NCI-H1436 treated with DMSO at 0.1 percent for 48 hours (cell line): ENCODE results near the gene NFE2L1.
"Not testable (repeated sequence)": the region's sequence is repeated elsewhere in the genome, so short reads cannot be mapped to it uniquely, and the experiment has no call there.

Experiments
- DNase-seq: peaks from one replicate; lab custom pipeline; 2025; lab: John Stamatoyannopoulos, UW

NFE2L1 gene

GRCh38 chr17:48023400-48024148 is 24.6 kb upstream of the NFE2L1 start:
- peak; percentile 35 for DNase-seq

- no peak for DNase-seq
Measured at GRCh38 chr17:48024149-48025039, 23.8 kb upstream of the NFE2L1 start.

- peak; percentile 92 for DNase-seq
Measured at GRCh38 chr17:48025040-48025903, 22.9 kb upstream of the NFE2L1 start.

DNA sequence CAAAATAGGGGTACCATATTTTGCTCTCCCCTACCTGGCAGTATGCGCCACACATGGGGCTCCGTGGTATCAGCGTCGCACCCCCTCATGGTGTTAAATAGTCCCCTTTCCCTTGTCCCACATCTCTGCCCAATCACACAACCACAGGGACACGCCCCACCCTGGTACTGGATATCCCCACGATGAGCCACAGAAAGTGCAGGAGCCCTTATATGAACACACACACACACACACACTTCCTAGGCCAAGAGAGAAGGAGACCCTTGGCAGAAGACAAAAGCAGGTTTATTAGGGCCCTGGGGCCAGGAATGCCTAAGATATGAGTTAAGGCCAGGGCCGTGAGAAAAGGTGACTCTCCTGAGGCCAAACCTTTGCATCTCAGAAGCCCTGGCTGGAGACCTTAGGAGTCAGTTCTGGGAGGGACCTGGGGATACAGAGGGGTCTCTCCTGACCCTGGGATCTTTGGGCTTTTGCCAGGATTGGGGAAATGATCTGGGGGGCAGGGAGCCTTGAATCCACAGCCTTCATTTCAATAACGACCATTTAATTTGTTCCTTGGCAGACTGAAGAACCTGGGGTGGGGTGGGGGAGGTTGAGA is 22.2 kb upstream of the NFE2L1 start:
- no peak for DNase-seq

DNA sequence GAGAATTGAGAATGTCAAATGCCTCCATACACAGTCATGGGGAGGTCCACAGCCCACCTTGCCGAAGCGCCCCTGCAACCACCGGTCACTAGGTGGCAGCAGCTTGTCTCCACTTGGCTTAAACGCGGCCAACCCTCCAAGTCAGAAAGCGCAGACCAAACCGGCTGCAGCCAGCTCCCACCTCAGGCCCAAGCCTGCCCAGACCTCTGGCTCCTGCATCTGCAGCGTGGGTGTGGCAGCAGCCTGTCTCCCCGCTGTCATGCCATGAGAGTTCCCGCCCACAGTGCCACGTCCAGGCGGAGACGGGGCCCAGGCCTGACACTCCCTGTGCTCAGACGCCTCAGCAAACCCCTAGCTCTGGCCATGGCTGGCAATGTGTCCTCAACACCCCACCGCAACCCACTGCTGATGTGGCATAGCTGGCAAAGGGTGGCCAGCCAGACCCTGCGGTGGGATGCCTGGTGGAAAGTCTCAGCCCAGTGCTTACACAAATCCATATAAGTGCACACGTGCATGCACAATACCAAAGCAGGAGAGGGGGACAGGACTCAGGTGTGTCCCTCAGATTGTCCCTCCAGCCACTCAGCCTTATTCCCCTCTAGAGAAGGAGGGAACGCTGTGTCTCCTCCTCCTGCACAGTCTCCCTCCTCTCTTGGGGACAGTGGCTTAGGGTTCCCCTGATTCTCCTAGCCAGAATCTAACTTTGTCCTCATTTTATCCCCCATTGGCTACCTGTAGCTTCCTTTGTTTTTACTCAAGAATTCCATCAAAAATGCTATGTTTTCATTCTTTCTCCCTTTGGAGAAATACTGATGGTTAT is 21.4 kb upstream of the NFE2L1 start:
- DNase-seq = peak; percentile 62

DNA sequence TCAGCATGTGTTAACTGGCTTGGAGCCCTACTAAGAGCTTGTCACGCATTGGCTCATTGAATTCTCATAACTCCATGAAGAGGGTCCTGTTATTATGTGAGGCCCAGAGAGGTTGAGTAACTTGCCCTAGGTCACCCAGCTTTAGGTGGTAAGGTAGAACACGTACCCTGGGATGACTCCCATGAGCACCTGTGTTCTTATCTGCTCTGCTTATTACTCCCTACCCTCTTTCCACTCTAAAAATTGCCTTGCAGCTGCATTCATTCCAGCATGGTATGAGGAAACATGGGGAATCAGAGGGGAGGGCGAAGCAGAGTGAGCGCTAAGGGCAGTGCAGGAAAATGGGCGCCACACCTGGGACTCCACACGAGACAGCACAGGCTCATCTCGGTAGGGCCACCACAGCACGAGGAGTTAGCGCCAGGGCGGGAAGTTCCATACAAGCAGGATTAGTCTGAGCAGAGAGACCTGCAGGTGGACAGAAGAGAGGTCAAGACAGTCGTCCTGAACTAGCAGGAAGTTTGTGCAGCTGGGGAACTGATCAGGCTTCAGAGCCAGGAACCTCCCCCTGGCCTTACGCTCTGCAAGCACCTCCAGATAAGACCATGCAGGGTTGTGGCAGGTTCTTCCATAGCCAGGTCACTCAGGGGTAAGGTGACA is 20.7 kb upstream of the NFE2L1 start:
- DNase-seq = no peak

- no peak for DNase-seq
Measured at GRCh38 chr17:48028736-48029135, 19.4 kb upstream of the NFE2L1 start.

DNA sequence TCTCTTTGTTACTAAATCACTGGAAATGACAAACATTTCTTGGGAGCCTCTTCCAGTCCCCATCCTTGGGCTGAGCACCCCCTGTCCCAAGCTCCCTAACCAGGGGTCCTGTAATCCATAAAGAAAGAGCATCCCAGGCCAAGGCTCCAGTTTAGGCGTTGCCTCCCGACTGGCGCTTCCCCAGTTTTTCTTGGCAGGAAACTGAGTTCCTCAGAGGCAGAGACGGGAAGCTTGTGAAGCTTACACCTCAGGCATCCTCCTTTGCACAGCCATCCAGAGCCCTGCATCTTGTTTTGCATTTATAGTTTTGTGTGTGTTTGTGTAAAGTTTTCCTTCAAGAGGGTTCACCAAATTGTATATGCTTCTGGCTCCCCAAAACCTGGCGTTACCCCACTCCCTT is 17.6 kb upstream of the NFE2L1 start:
- DNase-seq = no peak

- no peak for DNase-seq
Measured at GRCh38 chr17:48031966-48032365, 16.2 kb upstream of the NFE2L1 start.

- DNase-seq = not testable (repeated sequence)
Measured at GRCh38 chr17:48034734-48035133, 13.4 kb upstream of the NFE2L1 start.

DNA sequence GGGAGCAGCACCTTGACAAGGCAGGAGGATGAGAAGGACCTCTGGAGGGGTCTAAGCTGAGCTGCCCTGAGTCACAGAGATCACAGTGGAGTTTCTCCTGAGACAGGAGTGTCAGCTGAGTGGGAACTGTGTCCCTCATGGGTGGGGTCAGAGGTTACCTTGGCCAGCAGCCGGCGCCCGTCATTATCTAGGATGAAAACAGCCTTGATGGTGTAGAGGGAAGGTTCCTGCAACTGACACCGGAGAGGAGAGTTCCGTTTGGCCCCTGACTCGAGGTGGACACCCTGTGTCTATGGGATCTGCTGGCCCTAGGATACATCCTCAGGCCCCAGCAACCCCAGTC is 11.5 kb upstream of the NFE2L1 start:
- no peak for DNase-seq

GRCh38 chr17:48037036-48037837 is 10.9 kb upstream of the NFE2L1 start, which contains the start of gene COPZ2:
Gene COPZ2, minus strand, starts transcription at chr17:48037797. Its CDS starts 20 bp downstream, at chr17:48037777.
- no peak for DNase-seq

- no peak for DNase-seq
Measured at GRCh38 chr17:48037838-48038323, 10.3 kb upstream of the NFE2L1 start.

- DNase-seq = no peak
Measured at GRCh38 chr17:48038687-48039086, 9.5 kb upstream of the NFE2L1 start.

DNA sequence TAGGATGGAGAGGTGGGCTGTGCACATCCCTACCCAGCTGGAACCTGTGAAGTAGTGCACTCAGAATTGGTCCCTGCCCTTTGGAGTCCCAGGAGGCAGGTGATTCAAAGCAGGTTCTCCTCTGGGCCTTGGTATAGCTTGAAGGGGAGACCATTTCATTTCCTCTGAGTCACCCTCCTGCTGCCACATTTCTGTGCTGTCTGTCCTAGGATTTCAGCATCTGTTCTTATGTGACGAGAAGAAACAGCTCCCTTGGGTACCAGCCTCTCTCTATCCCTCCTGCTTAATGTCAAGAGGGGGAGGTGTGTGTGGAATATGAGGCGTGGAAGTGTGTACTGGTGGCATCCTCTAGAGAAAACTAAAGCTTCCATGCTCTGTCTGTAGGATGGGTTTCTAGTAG is 5.0 kb upstream of the NFE2L1 start:
- DNase-seq = no peak

DNA sequence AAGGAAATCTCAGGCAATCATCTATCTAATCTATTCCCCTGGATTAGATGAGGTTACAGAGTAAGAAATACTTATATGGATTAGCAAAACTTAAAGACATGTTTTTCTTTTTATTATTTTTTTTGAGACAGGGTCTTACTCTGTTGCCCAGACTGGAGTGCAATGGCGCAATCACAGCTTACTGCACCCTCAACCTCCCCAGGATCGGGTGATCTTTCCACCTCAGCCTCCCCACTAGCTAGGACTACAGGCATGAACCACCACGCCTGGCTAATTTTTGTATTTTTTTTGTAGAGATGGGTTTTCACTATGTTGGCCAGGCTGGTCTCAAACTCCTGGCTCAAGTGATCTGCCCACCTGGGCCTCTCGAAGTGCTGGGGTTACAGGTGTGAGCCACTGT is 3.3 kb upstream of the NFE2L1 start:
- DNase-seq = no peak

- no peak for DNase-seq
Measured at GRCh38 chr17:48045316-48046001, 2.7 kb upstream of the NFE2L1 start.

DNA sequence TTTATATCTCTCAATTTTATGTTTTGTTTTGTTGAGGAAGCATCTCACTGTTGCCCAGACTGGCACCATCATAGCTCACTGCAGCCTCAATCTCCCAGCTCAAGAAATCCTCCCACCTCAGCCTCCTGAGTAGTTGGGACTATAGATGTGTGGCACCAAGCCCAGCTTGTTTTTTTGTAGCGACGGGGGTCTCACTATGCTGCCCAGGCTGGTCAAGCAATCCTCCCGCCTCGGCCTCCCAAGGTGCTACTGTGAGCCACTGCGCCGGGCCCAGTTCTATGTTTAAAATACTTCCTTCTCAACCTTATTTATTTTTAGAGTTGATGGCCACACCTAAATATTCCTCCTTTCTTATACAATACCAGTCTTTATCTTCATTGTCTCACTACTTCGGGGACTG is 1.9 kb upstream of the NFE2L1 start:
- DNase-seq = no peak
